NCI-H524 treated with DMSO at 0.1 percent for 48 hours (cell line): ENCODE results near the gene ITPR3.

ENCODE experiments used
- DNase-seq: peaks from one replicate; lab custom pipeline; 2025; lab: John Stamatoyannopoulos, UW

The ITPR3 gene

DNA sequence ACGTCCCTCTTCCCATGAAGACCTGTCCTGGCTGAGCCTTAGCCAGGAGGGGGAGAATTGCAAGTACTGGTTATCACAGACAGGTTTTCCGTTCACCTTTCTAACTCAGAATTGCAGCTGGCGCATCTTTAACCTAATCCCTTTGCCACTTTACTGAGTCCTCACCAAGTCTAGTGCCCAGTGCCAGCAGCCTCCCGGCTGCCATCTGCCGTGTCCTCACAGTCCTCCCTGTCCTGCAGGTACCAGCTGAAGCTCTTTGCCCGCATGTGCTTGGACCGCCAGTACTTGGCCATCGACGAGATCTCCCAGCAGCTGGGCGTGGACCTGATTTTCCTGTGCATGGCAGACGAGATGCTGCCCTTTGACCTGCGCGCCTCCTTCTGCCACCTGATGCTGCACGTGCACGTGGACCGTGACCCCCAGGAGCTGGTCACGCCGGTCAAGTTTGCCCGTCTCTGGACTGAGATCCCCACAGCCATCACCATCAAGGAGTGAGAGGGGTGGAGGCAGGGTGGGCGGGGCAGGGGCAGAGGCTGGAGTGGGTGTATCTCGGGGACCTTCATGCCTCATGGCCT is 49.1 kb downstream of the ITPR3 start:
- DNase-seq, result no peak

GRCh38 chr6:33670971-33671743 is 50.0 kb downstream of the ITPR3 start:
- DNase-seq, result no peak

DNA sequence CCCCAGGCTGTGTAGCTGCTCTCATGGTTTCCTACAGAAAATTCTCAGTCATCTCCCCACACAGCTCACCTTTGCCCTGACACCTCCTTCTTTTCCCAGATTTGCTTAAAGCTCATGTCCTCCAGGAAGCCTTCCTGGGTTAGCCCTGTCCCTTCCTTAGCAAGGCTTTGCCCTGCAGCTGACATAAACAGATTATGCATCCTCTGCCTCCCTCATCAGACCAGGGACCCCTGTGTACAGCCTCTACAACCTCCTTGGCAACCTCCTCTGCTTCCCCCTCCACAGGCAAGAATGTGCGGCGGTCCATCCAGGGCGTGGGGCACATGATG is 50.6 kb downstream of the ITPR3 start:
- no peak for DNase-seq

DNA sequence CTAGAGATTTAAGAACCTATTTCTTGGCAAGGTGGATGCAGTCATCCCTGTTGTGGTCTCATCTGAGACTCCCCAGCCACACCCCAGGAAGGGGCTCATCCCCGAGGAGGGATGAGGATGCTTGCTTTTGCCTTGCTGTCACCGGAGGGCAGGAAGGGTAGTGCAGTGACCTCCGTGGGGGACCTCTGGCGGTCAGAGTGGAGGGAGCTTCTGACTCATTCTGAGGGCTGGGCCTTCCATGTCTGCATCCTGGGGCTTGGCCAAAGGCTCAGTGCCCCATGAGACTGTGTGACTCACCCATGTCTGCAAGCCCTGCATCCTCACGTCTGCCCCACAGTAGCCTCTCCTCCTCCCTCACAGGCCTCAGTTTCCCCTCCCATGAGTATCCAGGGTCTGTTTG is 51.7 kb downstream of the ITPR3 start:
- no peak for DNase-seq

DNA sequence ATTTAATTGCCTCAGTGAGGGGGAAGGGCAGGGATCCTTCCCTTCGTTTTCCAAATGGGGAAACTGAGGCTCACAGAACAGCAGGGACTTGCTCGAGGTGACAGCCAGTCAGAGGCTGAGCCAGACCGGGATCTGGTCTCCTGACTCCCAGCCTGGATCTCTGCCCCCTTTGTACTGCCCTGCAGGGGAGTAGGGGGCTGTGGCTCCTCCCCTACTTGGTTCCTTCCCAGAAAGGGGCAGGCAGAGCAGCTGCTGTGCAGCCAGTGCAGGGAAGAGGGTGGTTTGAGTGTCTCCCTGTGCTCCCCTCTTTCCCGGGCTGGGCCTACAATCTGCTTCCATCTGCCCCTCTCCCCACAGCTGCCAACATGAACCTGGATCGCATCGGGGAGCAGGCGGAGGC is 52.7 kb downstream of the ITPR3 start:
- no peak for DNase-seq

- no peak for DNase-seq
Observed at GRCh38 chr6:33675968-33676367, 54.8 kb downstream of the ITPR3 start.

- DNase-seq, result no peak
Observed at GRCh38 chr6:33676416-33677142, 55.5 kb downstream of the ITPR3 start.

- DNase-seq, result no peak
Observed at GRCh38 chr6:33677143-33677660, 56.1 kb downstream of the ITPR3 start.

GRCh38 chr6:33677689-33678088 is 56.6 kb downstream of the ITPR3 start:
- DNase-seq, result no peak

DNA sequence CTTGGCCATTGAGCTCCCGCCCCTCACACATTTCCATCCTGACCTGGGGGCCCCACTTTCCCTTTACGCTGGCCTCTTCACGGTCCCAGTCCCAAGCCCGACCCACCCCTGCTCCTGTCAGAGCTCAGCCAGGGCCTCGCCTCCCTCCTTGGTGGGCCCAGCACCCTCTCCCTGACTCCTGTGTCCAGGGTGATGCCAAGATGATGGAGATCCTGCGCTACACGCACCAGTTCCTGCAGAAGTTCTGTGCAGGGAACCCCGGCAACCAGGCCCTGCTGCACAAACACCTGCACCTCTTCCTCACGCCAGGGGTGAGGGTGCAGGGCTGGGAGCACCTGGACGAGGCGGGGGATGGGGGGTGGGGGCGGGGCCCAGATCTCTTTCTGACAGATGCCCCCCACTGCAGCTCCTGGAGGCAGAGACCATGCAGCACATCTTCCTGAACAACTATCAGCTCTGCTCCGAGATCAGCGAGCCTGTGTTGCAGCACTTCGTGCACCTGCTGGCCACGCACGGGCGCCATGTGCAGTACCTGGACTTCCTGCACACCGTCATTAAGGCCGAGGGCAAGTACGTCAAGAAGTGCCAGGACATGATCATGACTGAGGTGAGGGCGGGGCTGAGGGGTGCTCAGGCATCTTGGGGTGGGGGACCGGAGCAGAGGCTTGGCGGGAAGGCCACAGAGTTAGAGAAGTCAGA is 57.3 kb downstream of the ITPR3 start:
- DNase-seq, result no peak

- no peak for DNase-seq
Observed at GRCh38 chr6:33678932-33679490, 57.9 kb downstream of the ITPR3 start.

DNA sequence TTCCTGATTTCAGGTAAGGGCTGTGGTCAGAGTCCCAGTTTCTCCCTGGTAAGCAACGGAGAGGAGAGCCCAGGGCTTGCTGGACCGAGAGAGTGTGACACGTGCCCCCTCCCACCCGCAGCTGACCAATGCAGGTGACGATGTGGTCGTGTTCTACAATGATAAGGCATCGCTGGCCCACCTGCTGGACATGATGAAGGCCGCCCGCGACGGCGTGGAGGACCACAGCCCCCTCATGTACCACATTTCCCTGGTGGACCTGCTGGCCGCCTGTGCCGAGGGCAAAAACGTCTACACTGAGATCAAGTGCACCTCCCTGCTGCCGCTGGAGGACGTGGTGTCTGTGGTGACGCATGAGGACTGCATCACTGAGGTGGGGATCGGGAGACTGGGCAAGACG is 58.6 kb downstream of the ITPR3 start:
- DNase-seq, result no peak

- DNase-seq, result no peak
Observed at GRCh38 chr6:33682341-33682740, 61.2 kb downstream of the ITPR3 start.

DNA sequence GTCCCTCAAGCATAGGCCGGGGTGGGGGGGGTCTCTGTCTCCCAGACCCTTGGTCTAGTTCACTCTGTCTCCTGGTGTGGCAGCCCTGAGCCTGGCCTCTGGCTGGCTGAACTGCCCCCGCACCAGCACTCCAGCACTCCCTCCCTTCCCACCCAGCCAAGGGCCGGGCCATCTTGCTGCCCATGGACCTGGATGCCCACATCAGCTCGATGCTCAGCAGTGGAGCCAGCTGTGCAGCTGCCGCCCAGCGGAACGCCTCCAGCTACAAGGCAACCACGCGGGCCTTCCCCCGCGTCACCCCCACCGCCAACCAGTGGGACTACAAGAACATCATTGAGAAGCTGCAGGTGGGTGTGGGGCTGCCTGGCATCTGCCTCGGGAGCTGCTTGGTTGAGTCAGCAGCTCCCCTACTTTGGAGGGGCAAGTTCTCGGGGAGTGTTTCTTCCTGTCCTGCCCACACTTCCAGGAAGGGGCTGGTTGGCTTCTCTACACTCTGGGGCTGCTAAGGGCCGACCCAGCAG is 62.0 kb downstream of the ITPR3 start:
- no peak for DNase-seq

DNA sequence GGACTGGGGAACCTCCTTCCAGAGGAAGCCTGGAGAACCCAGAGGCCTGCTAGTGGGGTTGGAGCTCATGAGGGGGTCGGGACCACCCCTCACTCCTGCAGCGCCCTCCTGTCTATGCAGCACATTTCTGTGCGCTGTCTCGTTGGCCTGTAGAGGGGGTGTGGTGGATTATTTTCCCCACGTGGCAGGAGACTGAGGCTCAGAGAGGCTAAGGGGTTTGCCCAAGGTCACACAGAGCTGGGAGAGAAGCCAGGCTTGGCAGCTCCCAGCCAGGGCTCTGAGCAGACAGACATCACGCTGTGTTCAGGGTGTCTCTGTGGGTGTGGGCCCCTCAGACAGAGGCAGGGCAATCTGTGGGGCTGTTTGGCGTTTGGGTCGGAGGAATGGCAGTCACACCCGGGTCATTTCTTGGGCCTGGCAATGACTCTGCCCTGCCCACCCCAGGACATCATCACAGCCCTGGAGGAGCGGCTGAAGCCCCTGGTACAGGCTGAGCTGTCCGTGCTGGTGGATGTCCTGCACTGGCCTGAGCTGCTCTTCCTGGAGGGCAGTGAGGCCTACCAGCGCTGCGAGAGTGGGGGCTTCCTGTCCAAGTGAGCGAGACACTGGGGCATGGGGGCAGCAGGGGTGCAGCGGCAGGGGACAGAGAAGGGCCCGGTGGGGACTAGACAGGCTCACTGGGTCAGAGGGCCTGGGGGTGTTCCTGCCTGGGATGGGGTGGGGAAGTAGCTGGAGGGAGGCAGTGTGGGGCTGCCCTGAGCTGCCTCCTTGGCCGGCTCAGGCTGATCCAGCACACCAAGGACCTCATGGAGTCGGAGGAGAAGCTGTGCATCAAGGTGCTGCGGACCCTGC is 62.7 kb downstream of the ITPR3 start:
- DNase-seq, result no peak

- no peak for DNase-seq
Observed at GRCh38 chr6:33684428-33684896, 63.3 kb downstream of the ITPR3 start.

DNA sequence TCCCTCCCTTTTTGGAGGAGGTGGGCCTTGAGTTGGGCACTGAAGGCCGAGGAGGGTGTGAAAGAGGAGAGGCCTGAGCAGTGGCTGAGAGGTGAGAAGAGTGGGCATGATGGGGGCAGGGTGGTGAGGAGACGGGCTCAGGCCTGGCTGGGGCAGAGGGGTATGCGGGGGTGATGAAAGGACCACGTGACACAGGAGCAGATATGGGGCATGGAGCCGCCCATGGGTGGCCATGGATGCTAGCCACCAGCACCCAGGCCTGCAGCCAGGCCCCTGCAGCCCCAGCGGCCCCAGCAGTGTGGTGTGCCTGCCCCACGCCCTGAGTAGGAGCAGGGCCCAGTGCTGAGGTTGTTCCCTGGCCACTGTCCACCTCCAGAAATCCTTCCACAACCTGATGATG is 63.9 kb downstream of the ITPR3 start:
- DNase-seq, result no peak

DNA sequence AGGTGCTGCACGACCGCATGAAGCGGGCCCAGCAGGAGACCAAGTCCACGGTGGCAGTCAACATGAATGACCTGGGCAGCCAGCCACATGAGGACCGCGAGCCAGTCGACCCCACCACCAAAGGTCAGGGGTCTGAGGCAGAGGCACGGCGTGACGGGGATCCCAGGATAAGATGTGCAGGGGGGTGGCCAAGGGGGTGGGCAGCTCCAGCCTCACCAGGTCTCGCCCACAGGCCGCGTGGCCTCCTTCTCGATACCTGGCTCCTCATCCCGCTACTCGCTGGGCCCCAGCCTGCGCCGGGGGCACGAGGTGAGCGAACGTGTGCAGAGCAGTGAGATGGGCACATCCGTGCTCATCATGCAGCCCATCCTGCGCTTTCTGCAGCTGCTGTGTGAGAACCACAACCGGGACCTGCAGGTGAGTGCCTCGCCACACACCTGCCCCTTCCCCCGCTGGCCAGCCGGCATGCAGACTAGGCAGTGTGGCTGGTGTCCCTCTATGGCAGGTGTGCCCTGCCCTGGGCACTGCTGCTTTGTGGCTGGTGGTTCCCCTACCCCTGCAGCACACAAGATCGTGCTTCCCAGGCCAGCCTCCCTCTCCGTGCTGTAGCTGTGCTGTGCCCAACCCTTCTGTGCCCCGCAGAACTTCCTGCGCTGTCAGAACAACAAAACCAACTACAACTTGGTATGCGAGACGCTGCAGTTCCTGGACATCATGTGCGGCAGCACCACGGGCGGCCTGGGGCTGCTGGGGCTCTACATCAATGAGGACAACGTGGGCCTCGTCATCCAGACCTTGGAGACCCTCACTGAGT is 64.5 kb downstream of the ITPR3 start:
- no peak for DNase-seq

- no peak for DNase-seq
Observed at GRCh38 chr6:33686225-33686924, 65.3 kb downstream of the ITPR3 start.
